Esophagus muscularis mucosa (tissue), 4 donors: ENCODE data around the gene SREBF1. TPM values are rescaled to one million over a fixed set of nuclear protein-coding genes. Genes with fewer than 3 reads are reported as not detected.

ENCODE experiments used
- DNase-seq: peaks from one replicate; pipeline ENCODE4 v3.0.0-alpha.2; 2017; ENCODE audit errors: extremely low spot score
- H3K27ac ChIP-seq, 4 donors: fragments of 200-600 bp; sonication (generic); replicated peaks in 1 of 4; 1 replicate in 3 of 4; 2 replicates in 1 of 4; pipeline ENCODE4 v1.5.1; 2016 to 2019; ENCODE audit warnings: mild to moderate bottlenecking in 1 of 4
- H3K27me3 ChIP-seq, 4 donors: fragments of 200-600 bp; sonication (generic); one replicate each; pipeline versions ENCODE4 v1.5.1 to v1.6.0; 2016 to 2019
- H3K36me3 ChIP-seq, 4 donors: fragments of 200-600 bp; sonication (generic); one replicate each; pipeline ENCODE4 v1.5.1; 2016 to 2019
- H3K4me1 ChIP-seq, 4 donors: fragments of 200-600 bp; sonication (generic); one replicate each; pipeline ENCODE4 v1.5.1; 2016 to 2019
- H3K4me3 ChIP-seq, 4 donors: fragments of 200-600 bp; sonication (generic); 1 replicate in 2 of 4; 2 replicates in 2 of 4; pipeline ENCODE4 v1.5.1; 2016 to 2019; ENCODE audit warnings: mild to moderate bottlenecking in 4 of 4, moderate library complexity in 1 of 4
- H3K9me3 ChIP-seq, 4 donors: fragments of 200-600 bp; sonication (generic); 1 replicate in 3 of 4; 2 replicates in 1 of 4; pipeline ENCODE4 v1.5.1; 2016 to 2019
- CTCF ChIP-seq, 3 experiments: fragments of 200-600 bp in 2 of 3; fragments of 450-650 bp in 1 of 3; sonication (generic) in 2 of 3; IDR thresholded peaks; one replicate each; pipeline ENCODE4 v1.5.1; 2017 to 2019; ENCODE audit warnings: antibody characterized with exemption in 3 of 3, mild to moderate bottlenecking in 2 of 3, moderate library complexity in 1 of 3
- EP300 ChIP-seq: sonication (generic); formaldehyde crosslinking; IDR thresholded peaks from one replicate; pipeline ENCODE4 v1.6.1; 2017; ENCODE audit warnings: antibody characterized with exemption
- POLR2A ChIP-seq: fragments of 450-650 bp; IDR thresholded peaks from one replicate; pipeline ENCODE4 v1.6.1; 2017; ENCODE audit warnings: antibody characterized with exemption, moderate library complexity, mild to moderate bottlenecking, low read depth
- POLR2AphosphoS5 ChIP-seq, 2 donors: sonication (generic); formaldehyde crosslinking; IDR thresholded peaks; one replicate each; pipeline ENCODE4 v1.6.1; 2017; ENCODE audit warnings: antibody characterized with exemption in 2 of 2
- WGBS: methylation state at CpG from one replicate; pipeline ENCODE4 v1.1.5; 2018; 5-methylcytosine and 5-hydroxymethylcytosine counted together
- intact Hi-C: fragments of 100-400 bp; cut with DNase I; formaldehyde crosslinking; loops from one replicate; pipeline ENCODE4 v1.15.1; 2023
- total RNA-seq, 4 donors: library from RNA; depleted of rRNA; stranded (reverse); fragments of >200 nt; gene quantifications; one replicate each; pipeline versions ENCODE4 v1.1.0 to v1.2.1, GENCODE V29; 2016

SREBF1 gene
- total RNA-seq, 4 donors from 2014 or later, result 28.1 to 62.6 (median 39.7) TPM

GRCh38 chr17:17767154-17767869 lies 69.5 kb downstream of the SREBF1 start:
- intact Hi-C loops, result no loop called here
- H3K27me3 ChIP-seq, result no peaks in the 10 kb centered on the region
- DNase-seq, result no peak
- H3K36me3 ChIP-seq, result no peaks in the 10 kb centered on the region
- 81% methylated on average over 7 of the region's 7 CpGs for WGBS
- H3K4me3 ChIP-seq, result no peak overlapping the region
- TF ChIP-seq CTCF (IDR thresholded peaks at IDR 0.05) (no peak), POLR2A (no peak), EP300 (no peak), POLR2AphosphoS5 (IDR thresholded peaks at IDR 0.05) (no peak)
- no peaks in the 10 kb centered on the region for H3K9me3 ChIP-seq
- H3K27ac ChIP-seq, result peak overlapping the region; percentile 57 to 87 (median 75)
- peaks cover 66 to 87% (median 83%) of the 10 kb centered on the region in 4 donors for H3K4me1 ChIP-seq

- WGBS, result 82% methylated on average over 2 of the region's 4 CpGs
- Histone ChIP-seq H3K9me3 (no peaks in the 10 kb centered on the region), H3K27ac (peak overlapping the region; percentile 57 to 87 (median 68)), H3K36me3 (no peaks in the 10 kb centered on the region), H3K27me3 (no peaks in the 10 kb centered on the region), H3K4me3 (no peak overlapping the region), H3K4me1 (peaks cover 66 to 84% (median 79%) of the 10 kb centered on the region in 4 donors)
- TF ChIP-seq CTCF (IDR thresholded peaks at IDR 0.05) (no peak), EP300 (no peak), POLR2A (no peak), POLR2AphosphoS5 (IDR thresholded peaks at IDR 0.05) (no peak)
- intact Hi-C loops, result no loop called here
- no peak for DNase-seq
Measured at GRCh38 chr17:17766744-17767120, 70.1 kb downstream of the SREBF1 start.

GRCh38 chr17:17766077-17766743 lies 70.6 kb downstream of the SREBF1 start:
- H3K27ac ChIP-seq, result peak overlapping the region; percentile 57 to 87 (median 68)

GRCh38 chr17:17765359-17766076 lies 71.3 kb downstream of the SREBF1 start:
- H3K27me3 ChIP-seq, result no peaks in the 10 kb centered on the region
- intact Hi-C loops, result no loop called here
- no peak for DNase-seq
- H3K36me3 ChIP-seq, result no peaks in the 10 kb centered on the region
- WGBS, result 73% methylated on average over 13 of the region's 14 CpGs
- H3K9me3 ChIP-seq, result no peaks in the 10 kb centered on the region
- no peak overlapping the region for H3K4me3 ChIP-seq
- peaks cover 60 to 80% (median 72%) of the 10 kb centered on the region in 4 donors for H3K4me1 ChIP-seq
- TF ChIP-seq POLR2AphosphoS5 (IDR thresholded peaks at IDR 0.05) (no peak), CTCF (IDR thresholded peaks at IDR 0.05) (no peak), EP300 (no peak), POLR2A (no peak)
- H3K27ac ChIP-seq, result peak overlapping the region; percentile 57 to 87 (median 68)

More at GRCh38 chr17:17766077-17766743, 70.6 kb downstream of the SREBF1 start:
- Histone ChIP-seq H3K4me1 (peaks cover 66 to 80% (median 75%) of the 10 kb centered on the region in 4 donors), H3K9me3 (no peaks in the 10 kb centered on the region), H3K27me3 (no peaks in the 10 kb centered on the region), H3K36me3 (no peaks in the 10 kb centered on the region), H3K4me3 (no peak overlapping the region)
- 66% methylated on average over 9 of the region's 20 CpGs for WGBS
- DNase-seq, result no peak
- intact Hi-C loops, result no loop called here
- TF ChIP-seq EP300 (no peak), POLR2AphosphoS5 (IDR thresholded peaks at IDR 0.05) (peak in 1 of 2 donors; percentile 33)

- Histone ChIP-seq H3K27me3 (no peaks in the 10 kb centered on the region), H3K36me3 (no peaks in the 10 kb centered on the region), H3K4me1 (peaks cover 42 to 69% (median 59%) of the 10 kb centered on the region in 4 donors), H3K9me3 (no peaks in the 10 kb centered on the region), H3K4me3 (no peak overlapping the region), H3K27ac (peak overlapping the region in 2 of 4 donors; percentile 46 to 57)
- TF ChIP-seq POLR2A, result no peak
- TF ChIP-seq EP300, result no peak
- TF ChIP-seq CTCF (IDR thresholded peaks at IDR 0.05), result no peak
- no peak for TF ChIP-seq POLR2AphosphoS5 (IDR thresholded peaks at IDR 0.05)
- intact Hi-C loops, result no loop called here
- WGBS, result 88% methylated on average over 5 of the region's 5 CpGs
- no peak for DNase-seq
Measured at GRCh38 chr17:17763734-17764133, 73.1 kb downstream of the SREBF1 start.
